GM10248 (cell line): ENCODE measurements around the gene TACR2.

Experiments
- CTCF ChIA-PET: fragments of 300-600 bp; sonication (Branson Sonifier 250); formaldehyde crosslinking; extraction: SDS; loops from one replicate; lab custom pipeline; 2021; ENCODE audit warnings: antibody characterized with exemption; lab: Yijun Ruan, JAX
- POLR2A ChIA-PET: fragments of 350-650 bp; sonication (Branson Sonifier 250); formaldehyde crosslinking; extraction: SDS; loops from one replicate; lab custom pipeline; 2020; ENCODE audit warnings: antibody characterized with exemption; lab: Yijun Ruan, JAX
- DNase-seq: peaks from one replicate; pipeline ENCODE4 v3.0.0; 2012; ENCODE audit errors: extremely low spot score
- CTCF ChIP-seq: IDR thresholded peaks from 2 replicates; pipeline ENCODE4 v1.5.1; 2012; ENCODE audit warnings: mild to moderate bottlenecking, low read depth; ENCODE audit errors: extremely low read depth, missing control alignments, control extremely low read depth

TACR2 gene

GRCh38 chr10:69392481-69393000 is 24.2 kb downstream of the TACR2 start:
- peak; percentile 88 for DNase-seq
- TF ChIP-seq CTCF, result peak; percentile 96
- CTCF ChIA-PET, result interaction anchor here (0.8 to 3.0 kb wide), 26 partner anchors 9 to 440 kb away, joined by 3 to 80 read pairs (median 4); no protein-coding TSS in a partner anchor
- POLR2A ChIA-PET, result no interaction called here

DNA sequence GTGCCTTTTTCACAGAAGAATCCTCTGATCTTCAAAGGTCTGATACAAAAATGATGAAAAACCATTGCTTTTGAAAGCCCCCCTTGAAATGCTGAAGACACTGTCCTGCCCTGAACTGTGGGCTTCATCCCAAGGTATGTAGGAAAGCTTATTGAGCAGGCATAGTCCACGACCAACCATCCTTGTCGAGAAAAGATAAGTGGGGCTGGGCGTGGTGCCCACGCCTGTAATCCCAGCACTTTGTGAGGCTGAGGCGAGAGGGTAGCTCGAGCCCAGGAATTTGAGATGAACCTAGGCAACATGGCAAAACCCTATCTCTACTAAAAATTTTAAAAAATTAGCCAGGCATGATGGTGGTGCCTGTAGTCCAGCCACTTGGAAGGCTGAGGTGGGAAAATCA is 25.6 kb downstream of the TACR2 start:
- TF ChIP-seq CTCF, result no peak
- no peak for DNase-seq
- CTCF ChIA-PET, result interaction anchor here (1.0 to 2.4 kb wide), 10 partner anchors 9 to 197 kb away, joined by 3 to 22 read pairs (median 5); no protein-coding TSS in a partner anchor
- POLR2A ChIA-PET, result no interaction called here

- ChIA-PET CTCF (interaction anchor here (0.7 to 2.4 kb wide), 14 partner anchors 8 to 385 kb away, joined by 3 to 22 read pairs (median 5); partner anchors contain the start of gene TSPAN15), POLR2A (no interaction called here)
- no peak for TF ChIP-seq CTCF
- DNase-seq, result no peak
Measured at GRCh38 chr10:69389827-69390490, 26.8 kb downstream of the TACR2 start.

DNA sequence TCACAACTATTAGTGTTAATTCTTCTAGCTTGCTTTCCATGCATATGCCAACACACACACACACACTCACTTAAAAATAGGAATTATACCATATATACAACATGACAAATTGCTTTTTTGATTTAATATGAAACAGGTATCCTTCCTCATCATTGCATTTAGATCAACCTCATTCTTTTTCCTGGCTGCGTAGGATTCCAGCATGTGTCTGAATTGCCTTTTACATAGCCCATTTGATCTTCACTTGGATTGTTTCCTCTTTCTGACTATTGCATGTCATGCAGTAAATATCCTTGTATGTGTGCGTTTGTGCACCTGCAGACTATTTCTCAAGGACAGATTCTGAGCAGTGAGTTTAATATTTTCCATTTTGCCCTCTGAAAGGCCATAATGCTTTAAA is 28.2 kb downstream of the TACR2 start:
- DNase-seq, result no peak
- ChIA-PET CTCF (interaction anchor here (0.8 to 1.8 kb wide), 4 partner anchors 15 to 153 kb away, joined by 3 to 5 read pairs (median 4); no protein-coding TSS in a partner anchor), POLR2A (no interaction called here)
- no peak for TF ChIP-seq CTCF

DNA sequence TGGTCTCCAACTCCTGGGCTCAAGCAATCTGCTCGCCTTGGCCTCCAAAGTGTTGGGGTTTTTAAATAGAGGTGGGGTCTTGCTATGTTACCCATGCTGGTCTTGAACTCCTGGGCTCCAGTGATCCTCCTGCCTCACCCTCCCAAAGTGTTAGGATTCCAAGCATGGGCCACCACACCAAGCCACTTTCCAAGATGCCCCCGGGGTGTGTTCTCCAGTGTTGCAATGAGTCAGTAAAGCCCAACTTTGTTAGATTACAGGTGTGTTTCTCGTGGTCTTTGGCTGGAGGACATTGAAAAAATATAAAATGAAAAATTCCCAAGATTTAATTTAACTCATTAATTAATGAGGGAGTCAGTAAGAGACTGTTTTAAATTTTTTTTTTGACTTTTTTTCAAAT is 29.2 kb downstream of the TACR2 start:
- CTCF ChIA-PET, result interaction anchor here (0.8 to 1.8 kb wide), 4 partner anchors 16 to 152 kb away, joined by 3 to 5 read pairs (median 4); no protein-coding TSS in a partner anchor

More for the DNA sequence above, 29.2 kb downstream of the TACR2 start:
- POLR2A ChIA-PET, result no interaction called here
- TF ChIP-seq CTCF, result no peak
- no peak for DNase-seq
